HG03135 (cell line): ENCODE measurements around the gene RNF151.

Source experiments
- ATAC-seq: cut with Tn5 transposase; IDR thresholded peaks from one replicate; pipeline ENCODE4 v1.9.1; 2021; ENCODE audit warnings: mild to moderate bottlenecking, moderate library complexity; ENCODE audit not compliant: unreplicated experiment

The RNF151 gene

DNA sequence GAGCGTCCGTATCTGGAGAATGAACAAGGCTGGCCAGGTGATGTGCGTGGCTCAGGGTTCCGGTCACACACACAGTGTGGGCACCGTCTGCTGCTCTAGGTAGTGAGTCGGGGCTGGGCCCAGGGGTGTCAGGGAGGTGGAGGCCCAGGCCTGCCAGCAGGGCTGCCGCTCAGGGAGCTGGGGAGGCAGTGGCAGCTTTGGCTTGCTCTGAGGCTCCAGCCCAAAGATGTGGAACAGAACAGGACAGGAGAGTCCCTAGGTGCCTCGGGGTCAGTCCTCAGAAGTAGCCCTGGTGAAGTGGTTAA is 9.5 kb downstream of the RNF151 start:
- no peak for ATAC-seq

DNA sequence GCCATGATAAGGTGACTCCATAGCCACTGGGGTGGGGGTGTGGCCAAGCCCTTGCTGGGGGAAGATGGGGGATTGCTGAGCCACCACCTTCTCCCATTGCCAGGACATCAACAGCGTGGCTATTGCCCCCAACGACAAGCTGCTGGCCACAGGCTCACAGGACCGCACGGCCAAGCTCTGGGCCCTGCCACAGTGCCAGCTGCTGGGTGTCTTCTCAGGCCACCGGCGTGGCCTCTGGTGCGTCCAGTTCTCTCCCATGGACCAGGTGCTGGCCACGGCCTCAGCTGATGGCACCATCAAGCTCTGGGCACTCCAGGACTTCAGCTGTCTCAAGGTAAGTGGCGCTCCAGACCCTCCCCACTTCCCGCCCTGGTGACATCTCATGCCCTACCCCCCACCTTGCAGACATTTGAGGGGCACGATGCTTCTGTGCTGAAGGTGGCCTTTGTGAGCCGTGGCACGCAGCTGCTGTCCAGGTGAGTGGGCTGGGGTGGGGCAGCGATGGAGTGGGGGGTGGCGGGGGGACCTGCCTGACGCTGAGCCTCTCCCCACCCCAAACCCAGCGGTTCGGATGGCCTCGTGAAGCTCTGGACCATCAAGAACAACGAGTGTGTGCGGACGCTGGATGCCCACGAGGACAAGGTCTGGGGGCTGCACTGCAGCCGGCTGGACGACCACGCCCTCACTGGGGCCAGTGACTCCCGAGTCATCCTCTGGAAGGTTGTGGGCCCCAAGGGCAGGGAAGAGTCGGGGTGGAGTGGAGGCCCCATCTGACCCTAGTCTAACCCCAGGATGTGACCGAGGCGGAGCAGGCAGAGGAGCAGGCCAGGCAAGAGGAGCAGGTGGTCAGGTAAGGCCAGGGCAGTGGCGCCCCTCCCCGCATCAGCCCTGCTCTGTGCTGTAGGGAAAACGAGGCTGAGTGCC is 10.6 kb downstream of the RNF151 start:
- ATAC-seq = no peak

DNA sequence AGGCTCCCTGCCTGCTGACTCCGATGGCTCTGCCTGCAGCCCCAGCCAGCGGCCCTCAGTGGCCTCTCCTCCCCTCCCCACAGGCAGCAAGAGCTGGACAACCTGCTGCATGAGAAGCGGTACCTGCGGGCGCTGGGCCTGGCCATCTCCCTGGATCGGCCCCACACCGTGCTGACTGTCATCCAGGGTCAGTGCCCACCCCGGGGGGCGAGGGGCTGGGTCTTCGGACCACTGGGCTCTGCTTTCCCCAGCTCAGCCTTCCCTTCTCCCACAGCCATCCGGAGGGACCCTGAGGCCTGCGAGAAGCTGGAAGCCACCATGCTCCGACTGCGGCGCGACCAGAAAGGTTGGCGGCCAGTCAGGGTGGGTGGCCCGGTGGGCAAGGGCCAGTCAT is 11.2 kb downstream of the RNF151 start:
- ATAC-seq = no peak

DNA sequence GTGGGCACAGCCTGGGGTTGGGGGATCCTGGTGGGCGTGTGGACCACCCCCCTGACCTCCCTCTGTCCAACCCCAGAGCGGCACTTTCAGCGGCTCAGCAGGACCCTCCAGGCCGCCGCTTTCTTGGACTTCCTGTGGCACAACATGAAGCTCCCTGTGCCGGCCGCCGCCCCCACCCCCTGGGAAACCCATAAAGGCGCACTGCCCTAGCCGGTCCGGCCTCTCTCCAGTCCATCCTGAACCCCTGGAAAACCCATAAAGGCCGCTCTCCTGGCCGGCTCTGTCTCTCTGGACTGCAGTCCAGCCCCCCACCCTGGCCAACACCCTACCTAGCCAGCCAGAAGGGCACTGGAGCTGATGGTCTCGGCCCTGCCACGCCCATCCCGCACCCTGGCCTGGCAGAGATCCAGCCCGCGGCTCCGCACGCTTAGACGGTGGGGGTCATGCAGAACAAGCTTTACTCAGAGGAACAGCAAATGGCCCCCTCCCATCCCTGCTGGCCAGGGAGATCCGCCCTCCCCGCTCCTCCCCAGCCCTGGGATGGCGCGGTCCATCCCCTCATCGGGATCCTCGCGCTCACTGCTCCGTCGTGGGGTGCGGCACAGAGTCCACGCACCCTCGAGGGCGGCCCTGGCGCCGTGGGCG is 11.9 kb downstream of the RNF151 start:
- ATAC-seq = no peak

DNA sequence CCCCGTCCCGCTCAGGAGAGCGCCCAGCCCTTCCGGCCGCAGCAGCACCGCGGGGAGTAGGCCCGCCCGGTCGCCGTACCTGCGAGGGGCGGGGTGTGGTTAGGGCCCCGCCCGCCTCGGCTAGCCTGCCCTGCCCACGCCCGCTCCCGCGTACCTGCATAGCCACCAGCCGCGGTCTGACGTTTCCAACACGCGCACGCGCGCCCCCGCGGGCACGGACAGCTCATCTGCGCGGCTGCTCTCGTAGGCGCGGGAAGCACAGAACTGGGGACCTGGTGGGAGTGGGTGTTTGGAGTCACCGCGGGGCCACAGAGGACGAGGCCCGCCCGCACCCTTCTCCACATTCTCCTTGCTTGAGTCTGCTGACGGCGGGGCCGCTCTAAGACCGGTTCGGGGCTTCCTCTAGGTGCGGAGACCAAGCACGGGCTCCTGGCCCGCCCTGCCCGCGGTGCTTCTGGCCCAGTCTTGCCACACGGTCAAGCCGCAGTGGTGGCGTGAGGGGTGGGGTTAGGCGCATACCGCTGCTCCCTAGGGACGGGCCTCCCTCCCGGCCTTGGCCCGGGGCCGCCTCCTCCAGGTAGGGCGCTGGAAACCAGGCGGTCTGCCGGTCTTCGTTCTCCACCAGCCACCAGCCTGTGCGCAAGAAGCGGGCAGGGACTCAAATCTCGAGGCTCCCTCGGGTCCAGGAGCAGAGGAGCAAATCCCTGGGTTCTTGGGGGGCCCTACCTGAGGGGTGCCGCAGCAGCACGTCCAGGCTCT is 12.8 kb downstream of the RNF151 start:
- ATAC-seq = no peak

DNA sequence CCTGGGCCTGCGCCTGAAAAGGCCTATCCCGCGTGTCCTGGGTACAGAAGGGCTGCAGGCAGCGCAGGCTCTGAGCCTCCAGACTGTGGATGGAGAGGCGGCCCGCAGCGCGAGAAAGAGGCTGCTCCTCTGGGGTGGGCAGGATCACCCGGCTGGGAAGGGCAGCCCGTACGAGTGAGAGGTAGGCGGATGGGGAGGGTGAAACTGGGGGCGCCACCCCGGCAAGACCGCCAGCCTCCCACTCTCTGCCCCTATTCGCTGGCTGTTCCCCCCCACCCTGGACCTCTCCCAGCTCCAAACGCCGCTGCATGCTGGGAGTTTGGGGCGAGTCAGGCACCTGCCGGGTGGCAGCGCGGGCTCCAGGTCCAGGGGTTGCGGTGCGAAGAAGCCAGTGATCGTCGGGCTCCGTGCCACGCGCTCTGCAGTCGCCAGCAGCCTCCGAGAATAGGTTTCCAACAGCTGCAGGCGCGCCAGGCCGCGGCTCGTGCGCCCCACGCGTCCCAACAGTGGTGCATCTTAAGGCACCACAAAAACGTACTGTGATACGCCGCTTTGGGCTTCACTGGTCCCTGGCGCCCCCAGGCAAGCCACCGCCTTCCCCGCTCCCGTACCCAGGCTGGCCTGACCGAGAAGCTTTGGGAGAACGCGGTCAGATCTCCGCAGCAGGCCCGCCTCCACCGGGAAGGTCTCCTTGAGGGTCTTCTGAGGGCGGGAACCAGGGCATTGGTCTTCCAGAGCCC is 13.5 kb downstream of the RNF151 start:
- no peak for ATAC-seq

DNA sequence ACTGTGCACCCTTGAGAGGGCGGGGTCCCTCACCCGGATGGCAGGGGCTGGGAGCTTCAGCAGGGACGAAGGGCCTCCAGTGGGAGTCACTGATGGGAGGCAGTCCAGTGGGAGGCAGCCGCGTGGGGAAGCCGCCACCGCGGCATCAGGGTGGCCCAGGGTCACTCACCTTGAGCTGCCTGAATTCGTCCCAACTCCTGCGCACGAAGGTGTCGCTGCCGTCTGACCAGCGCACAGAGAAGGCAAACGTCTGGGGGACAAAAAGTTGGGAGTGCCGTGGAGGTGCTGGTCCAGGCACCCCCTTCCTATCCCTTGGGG is 14.1 kb downstream of the RNF151 start:
- ATAC-seq = no peak

DNA sequence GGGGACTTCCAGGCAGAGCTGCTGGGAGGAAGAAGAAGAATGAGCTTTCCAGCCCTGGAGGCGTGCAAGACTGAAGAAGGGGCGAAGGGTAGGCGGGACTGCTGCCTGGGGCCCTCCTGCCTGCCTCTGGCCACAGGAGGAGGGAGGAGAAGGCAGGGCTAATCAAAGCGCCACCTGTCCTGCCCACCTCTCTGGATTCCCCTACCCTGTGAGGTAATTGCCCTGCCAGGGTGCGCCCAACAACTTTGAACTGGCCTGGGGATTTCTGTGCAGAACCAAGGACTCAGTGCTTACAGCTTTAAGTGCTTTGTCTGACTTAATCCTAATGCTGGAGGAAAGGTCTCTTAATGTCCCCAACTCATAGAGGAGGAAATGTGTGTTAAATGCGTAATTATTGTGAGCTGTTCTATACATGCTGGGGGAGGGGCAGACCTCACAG is 14.8 kb downstream of the RNF151 start, which contains the start of gene NOXO1:
Gene NOXO1 (minus strand): TSS at position 72 of the 439 bp plus-strand sequence. CDS start 290 bp downstream, outside the sequence.
- no peak for ATAC-seq

DNA sequence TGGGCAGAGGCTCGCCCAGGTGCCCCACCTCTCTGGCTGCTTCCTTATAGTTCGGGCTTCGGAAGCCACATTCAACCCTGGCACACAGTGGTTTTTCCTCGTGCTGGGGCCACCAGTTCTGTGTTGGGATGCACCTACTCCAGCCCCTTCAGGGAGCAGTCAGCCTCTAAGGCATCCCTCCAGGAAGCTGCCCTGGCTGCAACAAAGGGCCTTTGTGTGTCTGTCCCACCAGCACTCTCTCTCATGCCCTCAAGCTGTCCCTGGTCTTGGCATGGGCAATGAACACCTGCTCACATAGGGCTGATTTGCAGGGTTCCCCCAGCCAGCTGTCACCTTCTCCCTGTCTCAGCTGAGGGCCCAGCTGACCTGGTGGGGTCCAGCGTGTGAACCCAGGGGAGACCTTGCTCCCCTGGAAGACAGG is 15.4 kb downstream of the RNF151 start:
- ATAC-seq = no peak

DNA sequence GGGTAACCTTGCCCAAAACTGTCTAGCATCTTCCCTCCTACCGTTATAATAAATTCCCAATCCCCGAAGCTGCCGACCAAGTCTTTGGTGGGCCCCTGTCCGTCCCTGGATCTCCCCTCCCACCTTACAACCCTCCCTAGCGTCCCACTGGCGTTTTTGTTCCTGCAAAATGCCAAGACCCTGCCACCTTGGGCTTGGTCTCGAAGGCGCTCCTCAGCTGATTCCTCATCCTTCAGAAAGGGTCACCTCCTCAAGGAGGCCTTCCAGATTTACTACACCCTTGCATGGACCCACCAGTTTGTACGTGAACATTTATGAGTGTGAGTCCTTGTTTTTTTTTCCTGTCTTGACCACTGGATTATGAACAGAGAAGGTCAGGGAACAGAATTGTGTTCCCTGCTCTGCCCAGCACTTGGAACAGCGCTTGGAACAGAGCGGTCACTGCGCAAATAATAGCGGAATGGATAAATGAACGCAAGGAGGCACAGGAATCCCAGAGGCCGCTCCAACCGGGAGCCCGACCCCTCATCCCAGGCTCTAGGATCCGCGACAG is 16.4 kb downstream of the RNF151 start:
- ATAC-seq = no peak

DNA sequence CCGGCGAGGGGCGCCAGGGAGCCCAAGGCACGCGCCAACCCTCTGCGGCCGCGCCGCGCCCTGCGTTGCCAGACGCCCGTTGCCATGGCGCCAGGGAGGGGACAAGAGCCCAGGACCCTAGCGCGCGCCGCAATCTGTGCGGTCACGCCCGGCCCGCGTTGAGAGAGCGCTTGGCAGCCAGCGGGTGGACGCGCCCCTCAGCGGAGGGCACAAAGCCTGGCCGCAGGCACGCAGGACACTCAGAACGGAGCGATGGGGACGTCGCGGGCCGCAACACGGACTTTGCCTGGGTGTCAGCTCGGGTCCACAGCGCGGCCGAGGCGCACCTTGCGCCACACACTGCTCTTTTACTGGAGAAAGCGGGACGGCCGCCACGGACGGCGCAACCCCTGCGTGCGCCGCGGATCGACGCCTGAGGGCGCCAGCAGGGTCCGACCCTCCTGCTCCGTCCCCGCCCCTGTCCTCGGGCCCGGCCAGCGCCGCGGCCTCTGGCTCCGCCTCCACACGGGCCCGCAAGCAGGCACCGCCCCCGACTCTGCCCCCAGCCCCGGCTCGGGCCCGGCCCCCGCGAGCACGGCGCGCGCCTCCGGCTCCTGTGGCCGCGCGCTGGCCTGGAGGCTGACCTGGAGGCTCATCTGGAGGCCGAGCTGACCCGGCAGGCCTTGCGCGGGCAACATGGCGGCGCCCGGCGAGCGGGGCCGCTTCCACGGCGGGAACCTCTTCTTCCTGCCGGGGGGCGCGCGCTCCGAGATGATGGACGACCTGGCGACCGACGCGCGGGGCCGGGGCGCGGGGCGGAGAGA is 17.1 kb downstream of the RNF151 start, which contains the start of gene GFER:
Gene GFER (plus strand): TSS at position 650 of the 803 bp plus-strand sequence. CDS start 26 bp downstream, at position 676.
- peak; percentile 61 for ATAC-seq

DNA sequence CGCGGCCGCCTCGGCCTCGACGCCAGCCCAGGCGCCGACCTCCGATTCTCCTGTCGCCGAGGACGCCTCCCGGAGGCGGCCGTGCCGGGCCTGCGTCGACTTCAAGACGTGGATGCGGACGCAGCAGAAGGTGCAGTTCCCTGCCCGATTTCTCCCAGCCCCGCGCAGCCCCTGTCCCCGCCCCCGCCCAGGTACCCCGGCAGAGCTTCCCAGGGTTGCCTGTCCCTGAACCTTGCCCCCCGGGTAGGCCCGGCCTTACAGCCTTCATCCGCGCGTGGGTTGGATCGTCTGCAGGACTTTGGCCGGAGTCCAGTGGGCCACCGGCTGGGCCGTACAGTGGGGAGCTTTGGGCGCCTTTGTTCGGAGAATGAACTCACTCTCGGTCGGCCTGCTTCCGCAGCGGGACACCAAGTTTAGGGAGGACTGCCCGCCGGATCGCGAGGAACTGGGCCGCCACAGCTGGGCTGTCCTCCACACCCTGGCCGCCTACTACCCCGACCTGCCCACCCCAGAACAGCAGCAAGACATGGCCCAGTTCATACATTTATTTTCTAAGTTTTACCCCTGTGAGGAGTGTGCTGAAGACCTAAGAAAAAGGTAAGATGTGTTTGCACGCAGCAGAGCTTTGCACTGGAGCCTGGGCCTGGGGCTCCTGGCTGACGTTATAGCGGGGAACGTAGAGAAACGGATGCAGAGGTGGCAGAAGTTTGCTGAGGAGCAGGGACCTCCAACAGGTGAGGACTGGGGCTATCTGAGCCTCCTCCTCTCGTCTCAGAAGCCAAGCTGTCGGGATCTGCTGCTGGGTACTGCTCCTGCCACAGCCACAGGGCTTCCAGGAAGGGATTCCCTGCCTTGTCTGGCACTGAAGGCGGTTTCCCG is 17.9 kb downstream of the RNF151 start:
- ATAC-seq = peak; percentile 10

DNA sequence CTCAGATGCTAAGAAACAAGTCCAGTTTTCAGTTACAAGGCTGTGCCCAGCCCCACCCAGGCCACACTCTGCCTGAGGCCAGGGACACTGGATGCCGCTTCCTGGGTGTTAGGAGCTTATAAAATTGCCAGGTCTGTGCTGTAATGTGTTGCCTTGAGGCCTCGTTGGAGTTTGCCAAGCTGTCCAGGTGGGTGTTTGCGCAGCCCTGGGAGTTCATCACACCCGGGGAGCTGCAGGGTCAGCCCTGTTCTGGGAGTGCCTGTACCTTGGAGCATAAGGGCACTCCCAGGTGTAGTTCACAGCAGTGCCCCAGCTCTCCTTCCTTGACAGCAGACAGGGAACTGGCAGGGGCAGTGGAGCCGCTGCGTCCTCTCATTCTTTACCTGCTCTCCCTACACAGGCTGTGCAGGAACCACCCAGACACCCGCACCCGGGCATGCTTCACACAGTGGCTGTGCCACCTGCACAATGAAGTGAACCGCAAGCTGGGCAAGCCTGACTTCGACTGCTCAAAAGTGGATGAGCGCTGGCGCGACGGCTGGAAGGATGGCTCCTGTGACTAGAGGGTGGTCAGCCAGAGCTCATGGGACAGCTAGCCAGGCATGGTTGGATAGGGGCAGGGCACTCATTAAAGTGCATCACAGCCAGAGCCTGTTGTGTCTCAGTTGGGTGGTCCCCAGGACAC is 19.0 kb downstream of the RNF151 start:
- no peak for ATAC-seq

DNA sequence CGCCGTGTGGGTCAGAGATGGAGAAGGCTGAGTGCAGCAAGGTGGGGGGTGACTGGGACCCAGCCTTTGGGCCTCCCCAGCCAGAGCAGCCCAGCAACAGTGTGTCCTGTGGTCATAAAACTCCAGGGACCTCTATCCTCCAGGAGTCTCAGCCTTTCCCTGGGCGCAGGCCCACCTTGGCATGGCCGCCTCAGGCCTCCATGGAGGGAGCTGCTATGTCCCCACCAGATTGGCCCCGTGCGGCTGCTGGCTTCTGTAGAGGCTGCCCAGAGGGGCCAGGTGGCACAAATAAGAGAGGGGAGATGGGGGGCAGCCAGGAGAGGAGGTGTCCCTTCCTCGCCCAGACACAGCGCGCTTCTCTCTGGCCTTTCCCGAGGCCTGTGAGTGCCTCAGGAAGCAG is 20.5 kb downstream of the RNF151 start:
- no peak for ATAC-seq

DNA sequence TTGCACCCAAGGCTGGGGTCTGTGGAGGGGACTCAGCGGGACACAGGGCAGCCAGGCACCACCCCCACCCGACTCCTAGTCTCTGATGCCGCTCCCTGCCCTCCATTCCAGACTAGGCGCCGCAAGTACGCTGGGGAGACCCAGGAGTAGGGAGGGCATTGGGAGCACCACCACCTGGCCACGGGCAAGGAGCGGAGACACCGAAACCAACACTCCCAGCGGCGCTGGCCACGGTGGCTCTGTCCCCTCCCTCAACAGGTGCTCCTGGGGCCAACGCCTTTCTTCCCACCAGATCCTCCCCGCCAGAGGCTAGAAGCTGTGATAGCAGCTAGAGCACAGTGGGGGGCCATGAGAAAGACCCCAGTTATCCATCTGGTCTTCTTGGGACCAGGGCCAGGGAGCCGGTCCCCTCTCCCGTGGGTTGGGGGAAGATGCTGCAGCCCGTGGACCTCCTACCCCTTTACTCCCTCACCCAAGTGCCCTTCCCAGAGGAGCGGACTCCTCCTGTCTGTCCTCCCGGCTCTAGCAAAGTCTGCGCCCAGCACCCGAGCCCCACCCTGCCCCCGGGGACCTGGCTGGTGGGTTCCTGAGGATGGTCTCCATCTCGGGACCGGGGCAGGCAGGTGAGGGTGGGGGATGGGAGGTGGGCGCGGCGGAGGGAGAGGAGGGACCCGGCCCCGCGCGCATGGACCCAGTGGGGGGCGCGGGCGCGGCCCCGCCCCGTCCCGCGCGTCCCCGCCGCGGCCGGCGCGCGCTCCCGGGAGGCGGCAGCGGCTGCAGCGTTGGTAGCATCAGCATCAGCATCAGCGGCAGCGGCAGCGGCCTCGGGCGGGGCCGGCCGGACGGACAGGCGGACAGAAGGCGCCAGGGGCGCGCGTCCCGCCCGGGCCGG is 22.8 kb downstream of the RNF151 start, which contains the start of gene SYNGR3:
Gene SYNGR3 (plus strand): TSS at position 762 of the 892 bp plus-strand sequence. CDS start 133 bp downstream, outside the sequence.
- no peak for ATAC-seq

DNA sequence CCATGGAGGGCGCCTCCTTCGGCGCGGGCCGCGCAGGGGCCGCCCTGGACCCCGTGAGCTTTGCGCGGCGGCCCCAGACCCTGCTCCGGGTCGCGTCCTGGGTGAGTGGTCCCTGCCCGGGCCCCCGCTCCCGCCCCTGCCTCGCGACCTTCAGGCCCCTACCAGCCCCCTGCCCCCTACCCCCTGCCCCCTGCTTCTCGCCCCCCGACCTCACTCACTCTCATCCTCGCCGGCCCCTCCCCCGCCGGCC is 23.4 kb downstream of the RNF151 start:
- no peak for ATAC-seq

DNA sequence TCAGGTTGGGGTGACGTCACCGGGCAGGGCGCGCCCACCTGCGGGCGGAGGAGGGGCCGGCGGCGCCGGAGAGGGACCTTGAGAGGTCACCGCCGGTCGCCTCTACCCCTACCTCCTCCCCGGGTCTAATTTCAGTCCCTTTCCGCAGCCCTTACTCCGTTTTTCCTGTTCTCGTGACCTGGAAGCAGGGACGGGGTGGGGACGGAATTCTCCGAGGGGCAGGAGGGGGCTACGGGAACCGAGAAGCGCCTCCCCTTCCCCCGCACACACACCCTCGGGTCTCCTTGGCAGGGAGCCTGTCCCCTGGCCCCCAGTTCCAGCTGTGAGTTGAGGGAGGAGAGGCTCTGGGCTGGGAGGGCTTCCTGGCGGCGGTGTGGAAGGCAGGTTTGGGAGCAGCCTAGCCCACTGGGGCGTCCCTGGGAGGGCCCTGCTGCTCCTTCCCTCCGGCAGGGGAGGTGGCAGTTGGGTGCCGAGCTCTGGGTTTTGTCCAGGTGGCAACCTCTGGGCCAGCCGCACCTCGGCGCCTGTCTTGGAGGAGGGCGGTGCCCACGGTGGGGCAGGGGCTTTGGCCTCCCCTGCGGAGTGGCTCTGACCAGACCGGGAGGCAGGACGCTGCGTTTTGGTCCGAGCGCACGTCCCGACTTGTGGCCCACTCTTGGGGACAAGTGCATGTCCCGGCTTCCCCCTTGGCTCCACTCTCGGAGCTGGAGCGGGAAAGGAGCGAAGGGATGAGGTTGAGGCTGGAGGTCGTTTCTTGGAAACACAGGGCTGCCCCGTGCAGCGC is 23.9 kb downstream of the RNF151 start:
- no peak for ATAC-seq
